Esophagus squamous epithelium (tissue), 5 donors: ENCODE data around the gene SLC9A6. TPM values are rescaled to one million over a fixed set of nuclear protein-coding genes. Genes with fewer than 3 reads are reported as not detected.
A peak's percentile ranks its signal among the peaks of the same experiment; 100 is the strongest.

Source experiments
- DNase-seq: peaks from one replicate; lab custom pipeline; 2025; lab: John Stamatoyannopoulos, UW
- H3K27ac ChIP-seq, 4 donors: fragments of 200-600 bp; sonication (generic); one replicate each; pipeline ENCODE4 v1.5.1; 2016 to 2019; ENCODE audit warnings: mild to moderate bottlenecking in 1 of 4
- H3K27me3 ChIP-seq, 4 donors: fragments of 200-600 bp; sonication (generic); 1 replicate in 3 of 4; 2 replicates in 1 of 4; pipeline versions ENCODE4 v1.5.1 to v1.6.0; 2017 to 2021; ENCODE audit warnings: antibody characterized with exemption in 1 of 4
- H3K36me3 ChIP-seq, 3 donors: fragments of 200-600 bp; sonication (generic); one replicate each; pipeline ENCODE4 v1.5.1; 2016 to 2019
- H3K4me1 ChIP-seq, 3 donors: fragments of 200-600 bp; sonication (generic); one replicate each; pipeline ENCODE4 v1.5.1; 2017 to 2019
- H3K4me3 ChIP-seq, 4 donors: fragments of 200-600 bp; sonication (generic); 1 replicate in 3 of 4; 2 replicates in 1 of 4; pipeline ENCODE4 v1.5.1; 2016 to 2019; ENCODE audit warnings: mild to moderate bottlenecking in 2 of 4, moderate library complexity in 1 of 4
- H3K9me3 ChIP-seq, 3 donors: fragments of 200-600 bp; sonication (generic); one replicate each; pipeline ENCODE4 v1.5.1; 2016 to 2019
- POLR2A ChIP-seq, 4 donors: fragments of 450-650 bp; IDR thresholded peaks; one replicate each; pipeline ENCODE4 v1.6.1; 2017; ENCODE audit warnings: antibody characterized with exemption in 4 of 4, mild to moderate bottlenecking in 4 of 4, moderate library complexity in 3 of 4
- WGBS, 2 donors: methylation state at CpG; one replicate each; pipeline ENCODE4 v1.1.5; 2018; 5-methylcytosine and 5-hydroxymethylcytosine counted together
- intact Hi-C: fragments of 100-400 bp; cut with DNase I; formaldehyde crosslinking; loops from one replicate; pipeline ENCODE4 v1.15.0; 2022
- total RNA-seq, 4 donors: library from RNA; depleted of rRNA; stranded (reverse); fragments of >200 nt; gene quantifications; one replicate each; pipeline ENCODE4 v1.1.0, GENCODE V29; 2016
- TF ChIP-seq, protein P1 (sequence below), 6 experiments: fragments of 450-650 bp in 4 of 6; fragments of 200-600 bp in 2 of 6; sonication (generic) in 2 of 6; IDR thresholded peaks; one replicate each; pipeline ENCODE4 v1.5.1; 2016 to 2019; ENCODE audit warnings: antibody characterized with exemption in 6 of 6, mild to moderate bottlenecking in 4 of 6, moderate library complexity in 4 of 6
- donor health status: DM: yes; HTN: yes; CAD: no.

SLC9A6 gene
- total RNA-seq = 10 to 100 TPM; 12.8 to 22.0 (median 13.1) TPM

DNA sequence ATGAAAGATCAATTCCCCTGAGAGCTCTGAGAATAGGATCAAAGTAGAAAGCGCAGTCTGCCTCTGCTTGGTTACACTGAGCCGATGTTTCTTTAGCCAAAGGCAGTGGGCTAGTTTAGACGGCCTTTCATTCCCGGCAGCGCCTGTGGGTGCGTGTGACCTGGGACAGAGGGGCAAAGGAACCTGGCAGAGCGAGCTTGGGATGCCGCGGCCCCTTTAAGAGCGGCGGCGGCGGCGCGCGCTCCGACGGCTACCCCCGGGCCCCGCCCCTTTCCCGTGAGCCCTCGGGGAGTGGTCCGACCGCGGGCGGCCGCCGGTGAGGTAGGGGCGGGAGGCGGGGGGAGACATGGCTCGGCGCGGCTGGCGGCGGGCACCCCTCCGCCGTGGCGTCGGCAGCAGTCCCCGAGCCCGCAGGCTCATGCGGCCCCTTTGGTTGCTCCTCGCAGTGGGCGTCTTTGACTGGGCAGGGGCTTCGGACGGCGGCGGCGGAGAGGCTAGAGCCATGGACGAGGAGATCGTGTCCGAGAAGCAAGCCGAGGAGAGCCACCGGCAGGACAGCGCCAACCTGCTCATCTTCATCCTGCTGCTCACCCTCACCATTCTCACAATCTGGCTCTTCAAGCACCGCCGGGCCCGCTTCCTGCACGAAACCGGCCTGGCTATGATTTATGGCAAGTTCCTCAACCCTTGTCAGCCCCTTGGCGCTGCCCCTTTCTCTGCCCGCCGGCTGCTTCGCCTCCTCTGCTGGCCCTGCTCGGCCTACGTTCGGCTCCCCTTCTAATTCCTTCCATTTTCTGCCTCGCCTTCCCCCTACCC, at the start of gene SLC9A6:
SLC9A6 (plus strand) TSS at position 279 of the 816 bp plus-strand sequence; CDS start at position 503, 224 bp downstream.
- intact Hi-C loops = no loop called here
- H3K27ac ChIP-seq = peak within 1 kb of the TSS; percentile 83 to 89 (median 86)
- H3K4me1 ChIP-seq = peaks cover 0 to 33% (median 0%) of the 10 kb centered on the region in 3 donors

DNA sequence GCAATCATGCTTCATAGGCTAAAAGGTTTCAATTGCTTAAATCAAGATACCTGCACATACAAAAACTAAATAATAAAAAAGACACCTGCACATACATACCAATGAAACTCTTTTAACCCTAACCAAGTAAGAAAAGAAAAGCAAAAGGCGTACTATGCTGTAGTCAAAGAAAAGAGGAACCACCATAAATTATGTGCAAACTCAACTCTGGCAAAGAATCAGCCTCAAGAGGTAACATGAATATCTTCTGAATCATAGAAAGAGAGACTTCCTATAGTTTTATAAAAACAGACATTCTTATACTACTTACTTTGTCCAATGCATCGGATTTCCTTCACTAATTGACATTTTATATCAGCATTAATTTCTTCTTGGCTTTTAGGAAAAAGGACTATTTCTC, 40.7 kb upstream of the SLC9A6 start:
- H3K4me1 ChIP-seq = no peaks in the 10 kb centered on the region
- 60 to 90% methylated on average over 2 of the region's 2 CpGs for WGBS, 2 donors
- intact Hi-C loops = no loop called here
- TF ChIP-seq POLR2A (IDR thresholded peaks at IDR 0.05) = no peak
- no peak for DNase-seq
- peaks cover 0 to 6% (median 0%) of the 10 kb centered on the region in 3 donors for H3K9me3 ChIP-seq
- no peaks in the 10 kb centered on the region for H3K27me3 ChIP-seq
- no peak overlapping the region for H3K4me3 ChIP-seq
- no peaks in the 10 kb centered on the region for H3K36me3 ChIP-seq
- H3K27ac ChIP-seq = no peak overlapping the region

More for the DNA sequence above, at the start of gene SLC9A6:
- H3K36me3 ChIP-seq = no peaks in the 10 kb centered on the region
- H3K27me3 ChIP-seq = no peaks in the 10 kb centered on the region
- peak in 1 of 4 donors; percentile 46 for TF ChIP-seq POLR2A (IDR thresholded peaks at IDR 0.05)
- TF ChIP-seq, protein P1, sequence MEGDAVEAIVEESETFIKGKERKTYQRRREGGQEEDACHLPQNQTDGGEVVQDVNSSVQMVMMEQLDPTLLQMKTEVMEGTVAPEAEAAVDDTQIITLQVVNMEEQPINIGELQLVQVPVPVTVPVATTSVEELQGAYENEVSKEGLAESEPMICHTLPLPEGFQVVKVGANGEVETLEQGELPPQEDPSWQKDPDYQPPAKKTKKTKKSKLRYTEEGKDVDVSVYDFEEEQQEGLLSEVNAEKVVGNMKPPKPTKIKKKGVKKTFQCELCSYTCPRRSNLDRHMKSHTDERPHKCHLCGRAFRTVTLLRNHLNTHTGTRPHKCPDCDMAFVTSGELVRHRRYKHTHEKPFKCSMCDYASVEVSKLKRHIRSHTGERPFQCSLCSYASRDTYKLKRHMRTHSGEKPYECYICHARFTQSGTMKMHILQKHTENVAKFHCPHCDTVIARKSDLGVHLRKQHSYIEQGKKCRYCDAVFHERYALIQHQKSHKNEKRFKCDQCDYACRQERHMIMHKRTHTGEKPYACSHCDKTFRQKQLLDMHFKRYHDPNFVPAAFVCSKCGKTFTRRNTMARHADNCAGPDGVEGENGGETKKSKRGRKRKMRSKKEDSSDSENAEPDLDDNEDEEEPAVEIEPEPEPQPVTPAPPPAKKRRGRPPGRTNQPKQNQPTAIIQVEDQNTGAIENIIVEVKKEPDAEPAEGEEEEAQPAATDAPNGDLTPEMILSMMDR (IDR thresholded peaks at IDR 0.05) = no peak
- no peaks in the 10 kb centered on the region for H3K9me3 ChIP-seq
- no peak for DNase-seq
- H3K4me3 ChIP-seq = peak within 1 kb of the TSS; percentile 65 to 75 (median 73)
- 0 to 43% methylated on average over 21 to 48 of the region's 68 CpGs for WGBS, 2 donors

DNA sequence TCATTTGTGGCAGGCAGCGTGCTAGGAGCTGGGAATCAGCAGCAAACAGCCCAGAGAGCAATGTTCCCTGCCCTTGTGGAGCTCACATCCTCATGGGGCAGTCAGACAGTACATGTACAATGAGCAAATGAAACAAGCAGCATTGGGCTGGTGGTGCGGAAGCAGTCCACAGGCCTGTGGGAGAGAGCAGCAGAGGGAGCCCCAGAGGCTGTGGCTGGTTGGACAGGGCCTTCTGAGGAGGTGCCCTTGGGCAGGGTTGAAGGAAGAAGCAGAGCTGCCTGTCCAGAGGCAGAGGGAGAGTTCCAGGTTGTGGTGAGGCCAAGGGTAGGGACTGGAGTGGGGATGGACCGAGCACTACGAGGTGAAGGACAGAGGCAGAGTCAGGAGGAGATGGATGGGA, 33.9 kb upstream of the SLC9A6 start:
- H3K9me3 ChIP-seq = no peaks in the 10 kb centered on the region
- WGBS, 2 donors = 58 to 81% methylated on average over 2 to 4 of the region's 4 CpGs
- TF ChIP-seq POLR2A (IDR thresholded peaks at IDR 0.05) = no peak
- TF ChIP-seq, protein P1 (IDR thresholded peaks at IDR 0.05) = no peak
- DNase-seq = no peak
- no peaks in the 10 kb centered on the region for H3K27me3 ChIP-seq
- H3K4me1 ChIP-seq = no peaks in the 10 kb centered on the region
- H3K36me3 ChIP-seq = no peaks in the 10 kb centered on the region
- no peak overlapping the region for H3K27ac ChIP-seq
- intact Hi-C loops = no loop called here
- H3K4me3 ChIP-seq = no peak overlapping the region

DNA sequence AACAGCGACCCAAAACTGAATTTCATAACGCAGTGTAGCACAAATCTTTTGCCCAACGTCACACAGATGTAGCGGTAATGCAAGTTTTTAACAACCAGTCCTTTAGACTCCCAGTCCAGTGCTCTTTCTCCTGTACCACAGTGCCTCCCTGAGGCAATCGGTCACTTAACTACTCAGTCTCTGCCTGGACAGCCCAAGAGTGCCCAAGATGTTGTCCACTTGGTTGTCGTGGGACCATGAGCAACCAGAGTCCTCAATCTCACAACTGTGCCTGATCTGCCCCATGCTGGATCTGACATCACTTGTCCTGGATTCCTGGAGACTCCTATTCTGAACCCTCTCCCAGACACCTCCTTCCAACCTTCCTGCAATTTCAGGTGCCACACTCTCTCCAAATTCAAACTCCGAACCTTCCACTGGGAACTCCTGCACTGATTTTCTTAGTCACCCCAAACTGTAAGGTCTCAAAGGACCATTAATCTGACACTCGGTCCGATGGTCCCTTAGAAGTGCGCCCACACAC, 12.1 kb upstream of the SLC9A6 start:
- Histone ChIP-seq H3K4me1 (peaks cover 0 to 25% (median 0%) of the 10 kb centered on the region in 3 donors), H3K4me3 (peak overlapping the region; percentile 62 to 79 (median 76)), H3K27me3 (no peaks in the 10 kb centered on the region), H3K9me3 (no peaks in the 10 kb centered on the region), H3K36me3 (no peaks in the 10 kb centered on the region), H3K27ac (peak overlapping the region; percentile 90 to 96 (median 94))
- intact Hi-C loops = no loop called here
- no peak for TF ChIP-seq POLR2A (IDR thresholded peaks at IDR 0.05)
- TF ChIP-seq, protein P1 (IDR thresholded peaks at IDR 0.05) = no peak
- DNase-seq = no peak
- WGBS, 2 donors = 3 to 38% methylated on average over 7 of the region's 10 CpGs

DNA sequence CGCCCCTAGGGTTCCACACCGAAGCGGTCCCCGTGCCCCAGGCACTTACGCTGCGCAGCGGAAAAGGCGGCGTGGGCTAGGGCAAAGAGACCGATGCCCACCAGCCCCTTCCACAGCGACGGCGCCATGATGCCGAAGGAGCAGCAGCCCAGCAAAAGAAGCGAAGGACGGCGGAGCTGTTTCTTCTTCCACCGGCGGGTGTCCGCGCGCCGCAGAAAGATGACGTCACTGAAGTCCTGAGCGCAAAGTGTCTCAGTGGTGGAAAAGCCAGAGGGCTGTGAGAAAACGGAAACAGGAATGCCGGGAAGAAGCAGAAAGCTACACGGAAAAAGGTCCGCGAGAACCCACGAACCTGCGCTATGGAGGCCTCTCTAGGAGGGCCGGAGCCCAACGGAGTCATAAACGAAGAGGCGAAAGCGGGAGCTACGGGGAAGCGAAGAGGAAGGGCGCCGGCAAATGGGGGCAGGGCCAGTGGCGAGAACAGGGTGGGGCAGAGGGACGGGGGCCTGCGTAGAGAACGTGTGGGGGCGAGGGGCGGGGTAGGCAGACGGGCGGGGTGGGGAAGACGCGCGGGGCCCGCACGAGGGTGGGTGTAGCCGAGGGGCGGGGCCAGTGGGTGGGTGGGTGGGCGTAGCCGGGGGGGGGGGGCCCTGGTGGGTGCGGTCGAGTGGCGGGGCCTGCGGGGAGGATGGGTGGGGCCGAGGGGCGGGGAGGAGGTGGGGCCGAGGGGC, 11.5 kb upstream of the SLC9A6 start, which contains the start of gene MMGT1:
MMGT1 (minus strand) TSS at position 441 of the 731 bp plus-strand sequence; CDS start at position 128, 313 bp downstream.
- Histone ChIP-seq H3K4me1 (peaks cover 0 to 25% (median 0%) of the 10 kb centered on the region in 3 donors), H3K4me3 (peak within 1 kb of the TSS; percentile 62 to 79 (median 76)), H3K9me3 (no peaks in the 10 kb centered on the region), H3K27me3 (no peaks in the 10 kb centered on the region), H3K27ac (peak within 1 kb of the TSS; percentile 90 to 96 (median 94)), H3K36me3 (no peaks in the 10 kb centered on the region)
- peak; percentile 59 for DNase-seq
- WGBS, 2 donors = 0 to 50% methylated on average over 10 to 32 of the region's 65 CpGs
- intact Hi-C loops = no loop called here
- peak in 1 of 4 donors; percentile 33 for TF ChIP-seq POLR2A (IDR thresholded peaks at IDR 0.05)
- TF ChIP-seq, protein P1 (IDR thresholded peaks at IDR 0.05) = peak in 2 of 6 experiments; percentile 10 to 31
